Stimulated activated CD4-positive, alpha-beta T cell treated with anti-CD3 and anti-CD28 coated beads, Interleukin-4, amount 100 ng/mL, for 48 hours (primary cell): ENCODE measurements around the gene FAM237B.

Source experiments
- DNase-seq, 2 donors: peaks; one replicate each; pipeline ENCODE4 v3.0.0-alpha.2; 2020; ENCODE audit warnings: low read depth in 2 of 2

Gene FAM237B

GRCh38 chr7:90290244-90291113, 30.6 kb downstream of the FAM237B start:
- DNase-seq: no peak

- no peak for DNase-seq
Measured at GRCh38 chr7:90288154-90288553, 33.0 kb downstream of the FAM237B start.

- no peak for DNase-seq
Measured at GRCh38 chr7:90276033-90276728, 44.9 kb downstream of the FAM237B start.

GRCh38 chr7:90274161-90274560, 46.9 kb downstream of the FAM237B start:
- DNase-seq: no peak

- no peak for DNase-seq
Measured at GRCh38 chr7:90272242-90272641, 48.9 kb downstream of the FAM237B start.

GRCh38 chr7:90271753-90272152, 49.4 kb downstream of the FAM237B start:
- no peak for DNase-seq

GRCh38 chr7:90270431-90271178, 50.5 kb downstream of the FAM237B start:
- DNase-seq: no peak

GRCh38 chr7:90269163-90269562, 51.9 kb downstream of the FAM237B start:
- no peak for DNase-seq

- DNase-seq: no peak
Measured at GRCh38 chr7:90267263-90267858, 53.7 kb downstream of the FAM237B start.

- no peak for DNase-seq
Measured at GRCh38 chr7:90266808-90267207, 54.3 kb downstream of the FAM237B start.
